Loucy (cell line): ENCODE measurements around the gene TMEM191C.
"Not testable (repeated sequence)": the region's sequence is repeated elsewhere in the genome, so short reads cannot be mapped to it uniquely, and the experiment has no call there.

Experiments
- H2AFZ ChIP-seq: fragments of 200-600 bp; sonication (generic); 2 replicates; pipeline ENCODE4 v1.6.0; 2016; ENCODE audit warnings: antibody characterized with exemption, mild to moderate bottlenecking, low read length, moderate library complexity
- H3F3A ChIP-seq: fragments of 200-600 bp; 2 replicates; pipeline ENCODE4 v1.6.0; 2016; ENCODE audit warnings: antibody characterized with exemption, low read depth, mild to moderate bottlenecking
- H3K27me3 ChIP-seq: fragments of 200-600 bp; sonication (generic); 2 replicates; pipeline ENCODE4 v1.6.1; 2014; ENCODE audit warnings: low read length, mild to moderate bottlenecking; ENCODE audit not compliant: insufficient read depth, poor library complexity, severe bottlenecking
- H3K36me3 ChIP-seq: fragments of 200-600 bp; sonication (generic); 2 replicates; pipeline ENCODE4 v1.6.1; 2016; ENCODE audit warnings: low read length; ENCODE audit not compliant: insufficient read depth
- H3K4me1 ChIP-seq: fragments of 200-600 bp; sonication (generic); 2 replicates; pipeline ENCODE4 v1.5.1; 2014; ENCODE audit warnings: low read length, mild to moderate bottlenecking; ENCODE audit not compliant: insufficient read depth, poor library complexity, severe bottlenecking
- H3K4me2 ChIP-seq: fragments of 200-600 bp; sonication (generic); 2 replicates; pipeline ENCODE4 v1.6.0; 2014; ENCODE audit warnings: antibody characterized with exemption, low read length, low read depth, mild to moderate bottlenecking; ENCODE audit not compliant: poor library complexity, severe bottlenecking
- H3K4me3 ChIP-seq: fragments of 200-600 bp; sonication (generic); 2 replicates; pipeline ENCODE4 v1.5.1; 2014; ENCODE audit warnings: low read length, mild to moderate bottlenecking, mixed read lengths; ENCODE audit not compliant: poor library complexity, severe bottlenecking
- H3K79me2 ChIP-seq: fragments of 200-600 bp; sonication (generic); 2 replicates; pipeline ENCODE4 v1.6.1; 2014; ENCODE audit warnings: low read length; ENCODE audit not compliant: insufficient read depth
- H3K9ac ChIP-seq: fragments of 200-600 bp; sonication (generic); 2 replicates; pipeline ENCODE4 v1.6.0; 2014; ENCODE audit warnings: mild to moderate bottlenecking, low read depth, low read length, moderate library complexity; ENCODE audit not compliant: poor library complexity, severe bottlenecking
- H3K9me2 ChIP-seq: fragments of 200-600 bp; sonication (generic); replicated peaks from 2 replicates; pipeline ENCODE4 v1.6.1; 2016; ENCODE audit warnings: low read depth, low read length, mixed read lengths
- H3K9me3 ChIP-seq: fragments of 200-600 bp; sonication (generic); 2 replicates; pipeline ENCODE4 v1.6.1; 2014; ENCODE audit warnings: mild to moderate bottlenecking, antibody characterized with exemption, low read length, low read depth; ENCODE audit not compliant: insufficient read depth
- H4K20me1 ChIP-seq: fragments of 200-600 bp; sonication (generic); 2 replicates; pipeline ENCODE4 v1.6.0; 2014; ENCODE audit warnings: antibody characterized with exemption, low read length, mild to moderate bottlenecking; ENCODE audit not compliant: insufficient read depth, poor library complexity, severe bottlenecking

TMEM191C gene

DNA sequence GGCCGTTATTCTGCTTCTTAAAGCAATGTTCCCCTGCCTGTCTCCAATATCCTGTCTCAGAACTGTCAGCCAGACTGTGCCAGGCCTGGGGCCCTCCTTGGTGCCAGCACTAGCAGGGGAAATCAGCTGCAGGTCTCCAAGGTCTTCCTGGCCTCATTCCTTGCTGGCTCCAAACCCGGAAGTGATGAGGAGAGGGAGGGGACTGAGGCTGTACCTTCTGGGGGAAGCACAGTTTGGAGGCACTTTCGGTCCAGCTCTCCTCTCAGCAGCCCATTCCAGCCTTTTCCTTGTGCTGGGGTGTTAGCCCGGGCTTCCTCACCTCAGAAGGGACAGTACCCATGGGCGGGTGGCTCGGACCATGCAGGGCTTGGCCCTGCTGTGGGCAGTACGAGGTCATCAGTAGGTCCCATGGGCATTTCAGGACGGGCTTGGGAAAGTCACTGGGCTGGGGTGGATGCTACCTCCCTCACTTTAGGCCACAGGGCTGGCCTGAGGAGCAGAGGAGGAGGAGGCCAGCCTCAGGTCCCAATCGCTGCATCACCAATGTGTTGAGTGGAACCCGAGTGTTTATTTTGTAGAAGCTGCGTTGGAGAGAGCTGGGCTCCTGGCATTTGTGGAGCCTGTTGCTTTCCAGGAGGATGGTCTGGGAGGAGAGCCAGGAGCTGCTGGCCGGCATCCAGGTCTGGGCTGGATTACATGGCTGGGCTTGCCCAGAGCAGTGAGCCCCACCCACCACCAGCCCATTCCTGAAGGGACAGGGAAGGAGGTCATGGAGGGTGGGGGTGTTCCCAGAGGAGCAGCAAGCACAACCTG, 31.0 kb upstream of the TMEM191C start:
- H4K20me1 ChIP-seq, H3K9me2 ChIP-seq, H3K36me3 ChIP-seq, H3K4me1 ChIP-seq, H3F3A ChIP-seq, H3K4me2 ChIP-seq, H3K9ac ChIP-seq, H3K79me2 ChIP-seq, H3K9me3 ChIP-seq, H3K27me3 ChIP-seq, H2AFZ ChIP-seq, H3K4me3 ChIP-seq: not testable (repeated sequence)

DNA sequence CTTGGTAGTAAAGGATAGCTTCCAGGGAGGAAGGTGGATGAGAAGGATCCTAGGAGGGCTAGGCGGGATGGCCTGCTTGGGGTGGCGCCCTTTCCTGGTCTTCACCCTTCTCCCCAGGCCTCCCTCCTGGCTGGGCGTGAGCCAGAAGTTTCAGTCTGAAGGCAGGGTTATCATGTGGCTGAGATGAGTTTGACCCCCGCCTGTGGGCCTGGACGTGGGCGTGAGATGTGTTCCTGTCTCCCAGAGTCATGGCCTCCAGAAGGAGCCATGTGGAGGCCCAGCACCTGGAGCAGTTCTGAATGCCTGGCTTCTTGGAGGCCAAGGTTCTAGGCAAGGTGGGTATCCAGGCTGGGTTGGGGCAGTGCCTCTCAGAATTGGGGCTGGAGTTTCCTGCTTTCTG, 29.2 kb upstream of the TMEM191C start:
- not testable (repeated sequence) for H2AFZ ChIP-seq, H4K20me1 ChIP-seq, H3K4me1 ChIP-seq, H3K27me3 ChIP-seq, H3K9me2 ChIP-seq, H3K4me3 ChIP-seq, H3K36me3 ChIP-seq, H3K9me3 ChIP-seq, H3K4me2 ChIP-seq, H3F3A ChIP-seq, H3K9ac ChIP-seq, H3K79me2 ChIP-seq

DNA sequence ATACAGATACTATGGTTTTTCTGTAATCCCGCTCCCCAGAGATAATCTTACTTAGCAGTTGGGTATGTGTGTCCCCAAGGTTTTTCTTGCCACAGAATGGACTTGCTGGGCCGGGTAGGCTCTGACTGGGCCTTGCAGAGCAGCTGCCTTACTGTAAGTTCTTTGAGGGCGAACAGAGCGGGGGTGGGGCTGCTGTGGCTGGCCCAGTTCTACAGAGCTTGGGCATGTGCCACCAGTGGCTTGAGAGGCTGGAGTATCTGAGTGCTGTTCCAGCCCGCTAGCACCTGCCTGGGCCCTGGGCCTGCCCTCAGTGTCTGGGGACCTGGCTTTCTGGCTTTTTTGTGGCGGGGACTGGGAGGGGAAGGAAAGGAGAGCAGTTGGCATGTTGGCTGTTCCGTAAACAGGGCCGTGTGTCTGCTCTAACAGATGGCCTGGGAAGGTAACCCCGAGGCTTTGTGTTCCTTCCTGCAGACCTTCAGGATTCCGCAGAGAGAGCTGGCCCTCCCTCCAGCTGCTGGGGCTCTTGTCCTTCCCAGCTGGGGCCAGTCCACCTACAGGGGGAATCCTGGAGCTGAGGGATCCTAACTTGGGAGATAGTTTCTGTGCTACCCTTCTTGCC, 27.1 kb upstream of the TMEM191C start:
- not testable (repeated sequence) for H3K79me2 ChIP-seq, H3K4me3 ChIP-seq, H3K9ac ChIP-seq, H3K9me2 ChIP-seq, H2AFZ ChIP-seq, H3F3A ChIP-seq, H3K9me3 ChIP-seq, H3K27me3 ChIP-seq, H3K4me2 ChIP-seq, H4K20me1 ChIP-seq, H3K4me1 ChIP-seq
- H3K36me3 ChIP-seq = peaks cover 17% of the 10 kb centered on the region; the same call in 1 of the 2 replicates

DNA sequence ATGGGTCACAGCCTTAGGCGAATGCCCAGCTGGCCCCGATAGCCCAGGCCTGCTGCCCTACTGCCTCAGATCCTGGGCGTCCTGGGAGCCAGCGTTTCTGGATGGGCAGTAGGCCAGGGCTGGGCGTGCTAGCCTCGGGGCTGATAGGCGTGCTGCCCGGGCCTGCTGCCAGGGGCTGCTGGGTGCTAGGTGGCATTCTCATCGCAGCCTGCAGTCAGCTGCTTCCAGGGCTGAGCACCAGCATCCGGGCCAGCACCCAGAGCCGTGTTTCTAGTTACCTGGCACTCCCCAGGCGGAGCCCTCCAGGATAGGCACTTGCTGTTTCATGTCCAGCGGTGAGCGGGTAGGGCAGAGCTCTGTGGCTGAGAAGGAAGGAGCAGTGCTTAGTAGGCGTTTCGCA, 26.5 kb upstream of the TMEM191C start:
- not testable (repeated sequence) for H3K9me2 ChIP-seq, H3F3A ChIP-seq, H3K27me3 ChIP-seq, H3K4me3 ChIP-seq, H3K9me3 ChIP-seq, H3K9ac ChIP-seq, H3K4me2 ChIP-seq, H2AFZ ChIP-seq, H4K20me1 ChIP-seq, H3K4me1 ChIP-seq, H3K79me2 ChIP-seq
- peaks cover 22% of the 10 kb centered on the region; the same call in 1 of the 2 replicates for H3K36me3 ChIP-seq

DNA sequence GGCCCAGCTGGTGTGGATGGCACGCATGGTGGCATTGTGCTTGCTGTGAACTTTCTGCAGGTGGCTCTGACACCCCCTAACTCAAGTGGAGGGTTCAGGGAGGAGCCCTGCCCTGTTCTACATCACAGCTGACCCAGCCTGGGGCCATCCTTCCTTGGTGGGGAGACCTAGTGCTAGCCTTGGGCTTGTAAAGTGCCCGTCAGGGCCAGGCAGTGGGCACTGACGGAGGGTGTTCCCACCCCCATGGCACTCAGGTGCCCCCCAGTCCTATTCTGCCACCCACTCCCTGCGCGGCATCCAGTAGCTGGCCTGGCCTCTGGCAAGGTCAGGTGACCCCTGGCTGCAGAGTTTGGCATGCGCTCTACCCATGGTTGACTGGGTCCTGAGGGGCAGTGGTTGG, 26.0 kb upstream of the TMEM191C start:
- H3K9ac ChIP-seq, H2AFZ ChIP-seq, H3K9me2 ChIP-seq, H4K20me1 ChIP-seq, H3F3A ChIP-seq, H3K4me1 ChIP-seq, H3K27me3 ChIP-seq, H3K4me2 ChIP-seq, H3K4me3 ChIP-seq, H3K79me2 ChIP-seq, H3K9me3 ChIP-seq: not testable (repeated sequence)
- peaks cover 27% of the 10 kb centered on the region; the same call in 1 of the 2 replicates for H3K36me3 ChIP-seq

DNA sequence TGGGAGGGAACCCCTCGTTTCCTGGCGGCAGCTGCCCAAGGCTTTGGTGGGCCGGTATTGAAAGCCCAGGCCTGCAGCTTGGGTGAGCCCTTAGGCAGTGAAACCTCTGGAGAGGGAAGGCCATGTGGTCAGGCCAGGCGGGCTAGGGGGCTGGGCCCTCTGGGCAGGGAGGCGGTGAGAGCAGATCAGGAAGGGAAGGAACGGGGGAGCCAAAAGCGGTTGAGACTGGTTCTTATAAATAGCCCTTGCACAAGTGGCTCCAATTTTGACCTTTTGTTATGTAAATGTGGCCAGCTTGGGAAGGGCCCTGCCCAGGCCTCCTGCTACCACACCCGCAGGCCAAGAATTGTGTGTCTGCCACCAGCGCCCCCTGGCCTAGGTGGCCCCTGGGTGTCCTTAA, 25.1 kb upstream of the TMEM191C start:
- peaks cover 36% of the 10 kb centered on the region; the same call in 1 of the 2 replicates for H3K36me3 ChIP-seq
- not testable (repeated sequence) for H3K79me2 ChIP-seq, H3K4me2 ChIP-seq, H3F3A ChIP-seq, H3K27me3 ChIP-seq, H3K9ac ChIP-seq, H3K4me3 ChIP-seq, H3K4me1 ChIP-seq, H4K20me1 ChIP-seq, H2AFZ ChIP-seq, H3K9me3 ChIP-seq, H3K9me2 ChIP-seq

DNA sequence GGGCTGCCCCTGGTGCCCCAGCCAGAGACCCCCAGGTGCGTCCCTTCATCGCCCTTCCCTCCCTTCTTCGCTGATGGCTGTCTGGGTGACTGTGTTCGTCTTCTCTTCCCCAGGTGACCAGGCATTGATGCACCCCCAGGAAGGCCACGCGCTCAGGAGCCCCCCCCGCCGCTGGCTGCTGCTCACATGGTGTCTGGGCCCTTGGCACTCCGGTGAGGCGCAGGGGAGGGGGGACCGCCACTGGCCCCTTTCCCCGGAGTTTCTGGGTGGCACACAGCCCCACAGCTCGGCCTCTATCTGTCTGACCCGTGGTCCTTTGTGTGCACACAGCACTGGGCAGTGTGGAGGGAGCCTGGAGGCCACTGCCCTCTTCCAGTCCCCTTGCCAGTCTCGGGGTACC, 24.5 kb upstream of the TMEM191C start:
- not testable (repeated sequence) for H3K79me2 ChIP-seq, H3K4me1 ChIP-seq, H2AFZ ChIP-seq, H3K4me3 ChIP-seq, H3K4me2 ChIP-seq, H3K27me3 ChIP-seq, H3K9ac ChIP-seq, H3F3A ChIP-seq, H4K20me1 ChIP-seq, H3K9me2 ChIP-seq, H3K9me3 ChIP-seq
- peaks cover 42% of the 10 kb centered on the region; the same call in 1 of the 2 replicates for H3K36me3 ChIP-seq
